ENCODE results near the gene BCAS3. TPM values are rescaled to one million over a fixed set of nuclear protein-coding genes. Genes with fewer than 3 reads are reported as not detected.

The BCAS3 gene
- total RNA-seq, 2 experiments from 2014 or later = 5.1 to 6.9 TPM

DNA sequence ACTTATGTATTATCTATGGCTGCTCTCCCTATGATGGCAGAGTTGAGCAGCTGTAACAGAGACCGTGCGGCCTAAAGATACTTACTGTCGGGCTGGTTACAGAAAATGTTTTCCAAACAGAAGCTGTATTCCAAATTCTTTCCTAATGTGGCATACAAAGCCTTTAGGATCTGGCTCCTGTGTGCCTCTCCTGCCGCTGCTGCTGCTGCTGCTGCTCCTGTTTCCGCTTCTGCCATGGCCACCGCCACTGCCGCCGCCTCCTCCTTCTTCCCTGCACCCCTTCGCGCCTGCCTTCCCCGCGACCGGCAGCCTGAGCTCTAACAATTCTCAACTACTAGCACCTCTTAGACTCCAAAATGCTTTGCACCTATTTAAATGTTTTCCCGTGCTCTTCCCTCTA lies 458.1 kb downstream of the BCAS3 start:
- no peak for ATAC-seq
- Mint-ChIP-seq H3K27me3 (no peaks in the 10 kb centered on the region), H3K27ac (no peak overlapping the region), H3K9me3 (no peaks in the 10 kb centered on the region), H3K4me1 (ENCODE audit: low read depth) (peaks cover 30% of the 10 kb centered on the region), H3K4me3 (no peak overlapping the region), H3K36me3 (ENCODE audit: low read depth) (no peaks in the 10 kb centered on the region)
- DNase-seq = no peak
- intact Hi-C loops (cut with micrococcal nuclease) = no loop called here
- ChIA-PET CTCF (no interaction called here), POLR2A (no interaction called here)
- TF ChIP-seq, protein P1, sequence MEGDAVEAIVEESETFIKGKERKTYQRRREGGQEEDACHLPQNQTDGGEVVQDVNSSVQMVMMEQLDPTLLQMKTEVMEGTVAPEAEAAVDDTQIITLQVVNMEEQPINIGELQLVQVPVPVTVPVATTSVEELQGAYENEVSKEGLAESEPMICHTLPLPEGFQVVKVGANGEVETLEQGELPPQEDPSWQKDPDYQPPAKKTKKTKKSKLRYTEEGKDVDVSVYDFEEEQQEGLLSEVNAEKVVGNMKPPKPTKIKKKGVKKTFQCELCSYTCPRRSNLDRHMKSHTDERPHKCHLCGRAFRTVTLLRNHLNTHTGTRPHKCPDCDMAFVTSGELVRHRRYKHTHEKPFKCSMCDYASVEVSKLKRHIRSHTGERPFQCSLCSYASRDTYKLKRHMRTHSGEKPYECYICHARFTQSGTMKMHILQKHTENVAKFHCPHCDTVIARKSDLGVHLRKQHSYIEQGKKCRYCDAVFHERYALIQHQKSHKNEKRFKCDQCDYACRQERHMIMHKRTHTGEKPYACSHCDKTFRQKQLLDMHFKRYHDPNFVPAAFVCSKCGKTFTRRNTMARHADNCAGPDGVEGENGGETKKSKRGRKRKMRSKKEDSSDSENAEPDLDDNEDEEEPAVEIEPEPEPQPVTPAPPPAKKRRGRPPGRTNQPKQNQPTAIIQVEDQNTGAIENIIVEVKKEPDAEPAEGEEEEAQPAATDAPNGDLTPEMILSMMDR (IDR thresholded peaks at IDR 0.05) = no peak

DNA sequence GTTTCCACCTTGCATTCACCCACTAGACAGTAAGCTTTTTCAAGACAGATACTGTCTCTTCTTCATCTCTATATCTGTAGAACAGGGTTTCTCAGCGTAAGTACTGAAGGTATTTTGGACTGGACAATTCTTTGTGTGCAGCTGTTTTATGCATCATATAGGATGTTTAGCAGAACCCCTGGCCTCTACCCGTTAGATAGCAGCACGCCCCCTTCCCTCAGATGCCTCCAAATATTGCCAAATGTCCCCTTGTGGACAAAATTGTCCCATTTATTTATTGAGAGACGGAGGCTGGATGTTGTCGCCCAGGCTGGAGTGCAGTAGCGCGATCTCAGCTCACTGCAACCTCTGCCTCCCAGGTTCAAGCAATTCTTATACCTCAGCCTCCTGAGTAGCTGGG lies 458.6 kb downstream of the BCAS3 start:
- Mint-ChIP-seq H3K4me3 (no peak overlapping the region), H3K36me3 (ENCODE audit: low read depth) (no peaks in the 10 kb centered on the region), H3K27ac (no peak overlapping the region), H3K9me3 (no peaks in the 10 kb centered on the region), H3K4me1 (ENCODE audit: low read depth) (peaks cover 30% of the 10 kb centered on the region), H3K27me3 (no peaks in the 10 kb centered on the region)
- intact Hi-C loops (cut with micrococcal nuclease) = no loop called here
- TF ChIP-seq, protein P1 (IDR thresholded peaks at IDR 0.05) = no peak
- ChIA-PET CTCF (no interaction called here), POLR2A (no interaction called here)
- DNase-seq (no peak), ATAC-seq (no peak)

DNA sequence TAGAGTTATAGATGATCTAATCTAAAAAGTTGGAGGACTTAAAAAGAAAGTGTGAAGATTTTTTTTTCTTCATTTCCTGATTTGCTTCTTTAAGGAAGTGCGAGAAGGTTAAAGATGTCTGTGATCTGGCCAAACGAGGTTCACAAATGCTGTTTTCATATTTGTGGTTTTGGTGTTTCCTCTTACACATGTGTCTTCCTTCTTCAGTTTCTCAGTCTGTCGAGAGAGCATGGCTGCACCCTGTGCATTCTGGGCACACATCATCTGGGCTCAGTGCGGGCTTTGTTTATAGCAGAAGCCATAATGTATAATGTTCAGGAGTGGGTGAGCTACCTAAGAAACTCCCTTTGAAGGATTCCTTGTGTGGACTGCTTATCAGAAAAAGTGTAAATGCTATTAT lies 461.6 kb downstream of the BCAS3 start:
- CTCF ChIA-PET = no interaction called here
- intact Hi-C loops (cut with micrococcal nuclease) = no loop called here
- no peaks in the 10 kb centered on the region for H3K27me3 Mint-ChIP-seq

DNA sequence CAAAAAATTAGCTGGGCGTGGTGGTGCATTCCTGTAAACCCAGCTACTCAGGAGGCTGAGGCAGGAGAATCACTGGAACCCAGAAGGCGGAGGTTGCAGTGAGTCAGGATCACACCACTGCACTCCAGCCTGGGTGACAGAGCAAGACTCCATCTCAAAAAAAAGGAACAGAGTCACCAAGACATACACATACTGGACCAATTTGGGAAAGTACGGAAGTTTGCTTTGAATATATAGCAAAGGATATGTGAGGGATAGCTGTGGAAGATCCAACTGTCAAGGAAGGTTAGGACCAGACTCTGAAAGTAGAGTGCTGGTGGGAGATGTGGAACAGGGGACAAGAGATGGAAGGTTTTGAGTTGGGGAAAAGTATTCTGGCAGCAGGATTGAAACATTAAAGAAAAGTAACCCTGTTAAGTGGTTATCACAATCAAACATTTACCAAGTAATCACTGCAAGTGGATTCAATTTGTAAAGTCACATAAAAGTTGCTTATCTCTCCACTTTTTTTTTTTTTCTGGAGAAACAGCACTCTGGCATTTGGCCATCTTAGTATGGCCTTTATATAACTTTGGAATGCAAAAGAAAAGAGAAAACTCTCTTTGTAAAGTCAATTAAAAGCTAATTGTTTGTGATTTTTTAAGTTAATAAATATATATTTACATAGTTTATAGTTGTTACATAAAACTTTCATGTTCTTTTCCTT lies 462.6 kb downstream of the BCAS3 start:
- Mint-ChIP-seq H3K4me3 (no peak overlapping the region), H3K9me3 (no peaks in the 10 kb centered on the region), H3K27me3 (no peaks in the 10 kb centered on the region), H3K4me1 (ENCODE audit: low read depth) (peaks cover 29% of the 10 kb centered on the region), H3K36me3 (ENCODE audit: low read depth) (no peaks in the 10 kb centered on the region), H3K27ac (no peak overlapping the region)
- ATAC-seq (no peak), DNase-seq (no peak)
- ChIA-PET POLR2A (no interaction called here), CTCF (interaction anchor here (0.7 kb wide), 1 partner anchor 1281 kb away, joined by 4 read pairs; no protein-coding TSS in a partner anchor)
- TF ChIP-seq, protein P1 (IDR thresholded peaks at IDR 0.05) = no peak
- intact Hi-C loops (cut with micrococcal nuclease) = no loop called here

More for the DNA sequence above, 461.6 kb downstream of the BCAS3 start:
- H3K36me3 Mint-ChIP-seq (ENCODE audit: low read depth) = no peaks in the 10 kb centered on the region
- ATAC-seq (peak; percentile 96), DNase-seq (peak; percentile 69)
- POLR2A ChIA-PET = no interaction called here
- H3K4me1 Mint-ChIP-seq (ENCODE audit: low read depth) = peaks cover 21% of the 10 kb centered on the region
- H3K4me3 Mint-ChIP-seq = peak overlapping the region; percentile 45
- H3K9me3 Mint-ChIP-seq = no peaks in the 10 kb centered on the region
- H3K27ac Mint-ChIP-seq = peak overlapping the region; percentile 85
- TF ChIP-seq, protein P1 (IDR thresholded peaks at IDR 0.05) = no peak

DNA sequence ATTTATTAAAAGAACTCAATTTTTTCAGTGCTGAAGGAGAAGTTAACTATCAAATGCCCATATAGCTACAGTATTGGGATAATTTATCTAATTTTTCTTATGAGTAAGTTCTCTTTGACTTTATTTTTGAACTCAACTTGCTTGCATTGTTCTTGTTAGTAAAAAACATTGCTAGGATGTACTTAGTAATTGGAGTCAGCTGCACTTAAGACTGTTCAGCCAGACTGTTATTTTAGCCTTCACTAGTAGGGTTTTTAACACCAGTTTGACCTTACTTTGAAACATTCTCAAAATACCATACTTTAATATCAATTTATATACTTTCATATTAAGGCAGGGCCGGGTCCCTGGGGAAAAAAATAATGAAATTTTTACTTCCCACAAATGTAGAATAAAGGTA lies 465.4 kb downstream of the BCAS3 start:
- intact Hi-C loops (cut with micrococcal nuclease) = no loop called here
- H3K4me3 Mint-ChIP-seq = no peak overlapping the region

More for the DNA sequence above, 465.4 kb downstream of the BCAS3 start:
- ChIA-PET CTCF (no interaction called here), POLR2A (no interaction called here)
- peaks cover 27% of the 10 kb centered on the region for H3K4me1 Mint-ChIP-seq (ENCODE audit: low read depth)
- no peak for DNase-seq
- H3K27me3 Mint-ChIP-seq = no peaks in the 10 kb centered on the region
- no peak overlapping the region for H3K27ac Mint-ChIP-seq
- H3K36me3 Mint-ChIP-seq (ENCODE audit: low read depth) = no peaks in the 10 kb centered on the region
- TF ChIP-seq, protein P1 (IDR thresholded peaks at IDR 0.05) = no peak
- no peak for ATAC-seq
- no peaks in the 10 kb centered on the region for H3K9me3 Mint-ChIP-seq

Measured in activated CD8-positive, alpha-beta T cell treated with anti-CD3 and anti-CD28 coated beads for 36 hours (primary cell).